ENCODE measurements around the gene CPEB1.
"Not testable (repeated sequence)": the region's sequence is repeated elsewhere in the genome, so short reads cannot be mapped to it uniquely, and the experiment has no call there.

Gene CPEB1

DNA sequence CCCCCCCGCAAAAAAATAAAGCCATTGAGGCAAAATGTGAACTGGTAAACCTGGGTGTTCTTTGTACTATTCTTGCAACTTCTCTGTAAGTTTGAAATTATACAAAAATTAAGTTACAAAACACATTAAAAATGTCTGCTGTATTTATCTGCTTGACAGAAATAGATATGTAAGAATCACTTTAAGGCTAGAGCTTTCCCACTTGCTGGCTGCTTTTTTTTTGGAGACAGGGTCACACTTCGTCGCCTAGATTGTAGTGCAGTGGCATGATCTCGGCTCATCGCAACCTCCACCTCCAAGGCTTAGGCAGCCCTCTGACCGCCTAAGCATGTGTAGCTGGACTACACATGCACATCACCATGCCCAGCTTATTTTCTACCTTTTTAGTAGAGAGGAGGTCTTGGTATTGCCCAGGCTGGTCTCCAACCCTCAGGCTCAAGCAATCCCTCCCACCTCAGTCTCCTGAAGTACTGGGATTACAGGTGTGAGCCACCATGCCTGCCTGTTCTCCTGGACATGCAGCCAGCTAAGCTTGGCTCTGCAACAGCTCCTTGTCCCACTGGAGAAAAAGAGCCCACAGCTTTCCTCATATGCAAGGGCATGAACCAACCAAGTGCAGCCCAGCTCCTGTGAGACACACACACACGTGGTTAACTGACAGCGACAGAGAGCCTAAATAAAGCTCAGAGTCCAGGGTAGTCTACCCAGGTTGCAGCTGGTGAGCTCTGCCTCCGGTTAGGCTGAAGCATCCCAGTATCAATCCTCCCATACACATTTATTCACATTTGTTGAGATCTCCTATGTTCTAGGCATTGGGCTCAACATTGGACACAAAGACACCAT lies 111.4 kb downstream of the CPEB1 start:
- Histone ChIP-seq H3K27me3 (ENCODE audit: insufficient read depth, poor library complexity, severe bottlenecking) (no peaks in the 10 kb centered on the region), H3K27ac (replicated peaks) (no peak overlapping the region), H3K4me3 (replicated peaks; ENCODE audit: insufficient read depth, low read length) (no peak overlapping the region)
- DNase-seq (ENCODE audit: low read depth in 1 of 2, low spot score in 1 of 2): no peak
- peak; percentile 94 for TF ChIP-seq POLR2AphosphoS5 (IDR thresholded peaks at IDR 0.05; ENCODE audit: low read depth)
- TF ChIP-seq, protein P1, sequence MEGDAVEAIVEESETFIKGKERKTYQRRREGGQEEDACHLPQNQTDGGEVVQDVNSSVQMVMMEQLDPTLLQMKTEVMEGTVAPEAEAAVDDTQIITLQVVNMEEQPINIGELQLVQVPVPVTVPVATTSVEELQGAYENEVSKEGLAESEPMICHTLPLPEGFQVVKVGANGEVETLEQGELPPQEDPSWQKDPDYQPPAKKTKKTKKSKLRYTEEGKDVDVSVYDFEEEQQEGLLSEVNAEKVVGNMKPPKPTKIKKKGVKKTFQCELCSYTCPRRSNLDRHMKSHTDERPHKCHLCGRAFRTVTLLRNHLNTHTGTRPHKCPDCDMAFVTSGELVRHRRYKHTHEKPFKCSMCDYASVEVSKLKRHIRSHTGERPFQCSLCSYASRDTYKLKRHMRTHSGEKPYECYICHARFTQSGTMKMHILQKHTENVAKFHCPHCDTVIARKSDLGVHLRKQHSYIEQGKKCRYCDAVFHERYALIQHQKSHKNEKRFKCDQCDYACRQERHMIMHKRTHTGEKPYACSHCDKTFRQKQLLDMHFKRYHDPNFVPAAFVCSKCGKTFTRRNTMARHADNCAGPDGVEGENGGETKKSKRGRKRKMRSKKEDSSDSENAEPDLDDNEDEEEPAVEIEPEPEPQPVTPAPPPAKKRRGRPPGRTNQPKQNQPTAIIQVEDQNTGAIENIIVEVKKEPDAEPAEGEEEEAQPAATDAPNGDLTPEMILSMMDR (IDR thresholded peaks at IDR 0.05; ENCODE audit: insufficient read depth, low read length): no peak

DNA sequence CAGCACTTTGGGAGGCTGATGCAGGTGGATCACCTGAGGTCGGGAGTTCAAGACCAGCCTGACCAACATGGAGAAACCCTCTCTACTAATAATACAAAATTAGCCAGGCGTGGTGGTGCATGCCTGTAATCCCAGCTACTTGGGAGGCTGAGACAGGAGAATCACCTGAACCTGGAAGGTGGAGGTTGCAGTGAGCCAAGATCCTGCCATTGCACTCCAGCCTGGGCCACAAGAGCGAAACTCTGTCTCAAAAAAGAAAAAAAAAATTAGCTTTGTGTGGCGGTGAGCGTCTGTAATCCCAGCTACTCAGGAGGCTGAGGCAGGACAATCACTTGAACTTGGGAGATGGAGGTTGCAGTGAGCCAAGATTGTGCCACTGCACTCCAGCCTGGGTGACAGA lies 112.0 kb downstream of the CPEB1 start:
- DNase-seq (ENCODE audit: low read depth in 1 of 2, low spot score in 1 of 2); H3K27ac ChIP-seq (replicated peaks); H3K4me3 ChIP-seq (replicated peaks; ENCODE audit: insufficient read depth, low read length); H3K27me3 ChIP-seq (ENCODE audit: insufficient read depth, poor library complexity, severe bottlenecking): not testable (repeated sequence)

DNA sequence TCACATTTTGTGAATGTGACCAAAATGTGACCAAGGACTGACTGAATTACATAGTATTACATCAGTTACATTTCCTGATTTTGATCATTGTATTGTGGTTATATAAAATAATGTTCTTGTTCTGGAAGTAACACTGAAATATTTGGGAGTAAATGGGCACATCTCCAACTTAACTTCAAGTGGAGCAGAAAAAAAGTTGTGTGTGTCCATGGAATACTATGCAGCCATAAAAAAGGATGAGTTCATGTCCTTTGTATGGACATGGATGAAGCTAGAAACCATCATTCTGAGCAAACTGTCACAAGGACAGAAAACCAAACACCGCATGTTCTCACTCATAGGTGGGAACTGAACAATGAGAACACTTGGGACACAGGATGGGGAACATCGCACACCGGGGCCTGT lies 112.7 kb downstream of the CPEB1 start:
- not testable (repeated sequence) for H3K27me3 ChIP-seq (ENCODE audit: insufficient read depth, poor library complexity, severe bottlenecking); DNase-seq (ENCODE audit: low read depth in 1 of 2, low spot score in 1 of 2); H3K27ac ChIP-seq (replicated peaks); H3K4me3 ChIP-seq (replicated peaks; ENCODE audit: insufficient read depth, low read length)

DNA sequence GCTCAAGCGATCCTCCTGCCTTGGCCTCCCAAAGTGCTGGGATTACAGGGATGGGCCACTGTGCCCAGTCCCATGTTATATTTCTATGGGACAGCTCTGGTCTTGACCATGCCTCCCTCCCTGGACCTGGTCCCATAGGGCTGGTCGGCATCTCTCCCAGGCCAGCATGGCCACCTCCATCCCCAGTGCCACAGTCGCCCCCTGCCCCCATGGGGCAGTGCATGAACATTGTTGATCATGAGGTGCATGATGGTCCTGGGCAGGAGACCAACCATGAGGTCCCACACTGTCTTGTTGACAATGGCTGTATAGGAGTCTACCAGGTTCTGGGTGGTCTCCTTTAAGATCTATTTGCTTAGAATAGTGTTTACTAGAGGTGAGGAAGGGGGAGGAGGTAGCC lies 113.4 kb downstream of the CPEB1 start:
- Histone ChIP-seq H3K4me3 (replicated peaks; ENCODE audit: insufficient read depth, low read length) (no peak overlapping the region), H3K27ac (replicated peaks) (no peak overlapping the region), H3K27me3 (ENCODE audit: insufficient read depth, poor library complexity, severe bottlenecking) (no peaks in the 10 kb centered on the region)
- DNase-seq (ENCODE audit: low read depth in 1 of 2, low spot score in 1 of 2): no peak
- TF ChIP-seq GABPA (IDR thresholded peaks at IDR 0.05; ENCODE audit: low read depth) (no peak), POLR2AphosphoS5 (IDR thresholded peaks at IDR 0.05; ENCODE audit: low read depth) (no peak), SPI1 (IDR thresholded peaks at IDR 0.05; ENCODE audit: borderline replicate concordance, low read depth) (no peak)
- TF ChIP-seq, protein P2, sequence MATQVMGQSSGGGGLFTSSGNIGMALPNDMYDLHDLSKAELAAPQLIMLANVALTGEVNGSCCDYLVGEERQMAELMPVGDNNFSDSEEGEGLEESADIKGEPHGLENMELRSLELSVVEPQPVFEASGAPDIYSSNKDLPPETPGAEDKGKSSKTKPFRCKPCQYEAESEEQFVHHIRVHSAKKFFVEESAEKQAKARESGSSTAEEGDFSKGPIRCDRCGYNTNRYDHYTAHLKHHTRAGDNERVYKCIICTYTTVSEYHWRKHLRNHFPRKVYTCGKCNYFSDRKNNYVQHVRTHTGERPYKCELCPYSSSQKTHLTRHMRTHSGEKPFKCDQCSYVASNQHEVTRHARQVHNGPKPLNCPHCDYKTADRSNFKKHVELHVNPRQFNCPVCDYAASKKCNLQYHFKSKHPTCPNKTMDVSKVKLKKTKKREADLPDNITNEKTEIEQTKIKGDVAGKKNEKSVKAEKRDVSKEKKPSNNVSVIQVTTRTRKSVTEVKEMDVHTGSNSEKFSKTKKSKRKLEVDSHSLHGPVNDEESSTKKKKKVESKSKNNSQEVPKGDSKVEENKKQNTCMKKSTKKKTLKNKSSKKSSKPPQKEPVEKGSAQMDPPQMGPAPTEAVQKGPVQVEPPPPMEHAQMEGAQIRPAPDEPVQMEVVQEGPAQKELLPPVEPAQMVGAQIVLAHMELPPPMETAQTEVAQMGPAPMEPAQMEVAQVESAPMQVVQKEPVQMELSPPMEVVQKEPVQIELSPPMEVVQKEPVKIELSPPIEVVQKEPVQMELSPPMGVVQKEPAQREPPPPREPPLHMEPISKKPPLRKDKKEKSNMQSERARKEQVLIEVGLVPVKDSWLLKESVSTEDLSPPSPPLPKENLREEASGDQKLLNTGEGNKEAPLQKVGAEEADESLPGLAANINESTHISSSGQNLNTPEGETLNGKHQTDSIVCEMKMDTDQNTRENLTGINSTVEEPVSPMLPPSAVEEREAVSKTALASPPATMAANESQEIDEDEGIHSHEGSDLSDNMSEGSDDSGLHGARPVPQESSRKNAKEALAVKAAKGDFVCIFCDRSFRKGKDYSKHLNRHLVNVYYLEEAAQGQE (IDR thresholded peaks at IDR 0.05; ENCODE audit: insufficient replicate concordance, low read depth): no peak
- TF ChIP-seq, protein P1 (IDR thresholded peaks at IDR 0.05; ENCODE audit: insufficient read depth, low read length): no peak

DNA sequence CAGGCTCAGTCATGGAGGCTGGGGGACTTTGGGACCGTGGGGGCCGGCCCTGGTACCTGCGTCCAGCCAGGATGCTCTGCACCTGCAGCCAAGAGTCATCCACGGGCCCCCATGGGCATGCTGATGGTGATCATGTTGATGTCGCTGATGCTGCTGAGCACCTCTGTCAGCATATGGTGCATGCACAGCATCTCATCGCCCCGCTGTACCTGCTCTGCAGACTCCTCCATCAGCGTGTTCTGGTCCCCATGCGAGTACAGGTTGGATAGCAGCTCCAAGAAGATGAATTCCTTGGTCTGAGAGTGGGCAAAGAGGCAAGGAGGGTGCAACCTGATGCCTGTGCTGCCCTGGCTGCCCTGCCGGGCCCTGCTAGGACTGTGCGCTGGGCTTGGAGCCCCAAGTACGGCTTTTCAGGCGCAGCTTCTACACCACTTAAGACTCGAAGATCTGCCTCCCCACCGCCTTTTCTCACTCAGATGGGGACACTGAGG lies 114.1 kb downstream of the CPEB1 start:
- no peak for DNase-seq (ENCODE audit: low read depth in 1 of 2, low spot score in 1 of 2)
- TF ChIP-seq SPI1 (IDR thresholded peaks at IDR 0.05; ENCODE audit: borderline replicate concordance, low read depth) (no peak), POLR2AphosphoS5 (IDR thresholded peaks at IDR 0.05; ENCODE audit: low read depth) (no peak; the same call in 1 of the 2 replicates)
- TF ChIP-seq, protein P2 (IDR thresholded peaks at IDR 0.05; ENCODE audit: insufficient replicate concordance, low read depth): no peak
- TF ChIP-seq, protein P1 (IDR thresholded peaks at IDR 0.05; ENCODE audit: insufficient read depth, low read length): no peak
- no peak overlapping the region for H3K4me3 ChIP-seq (replicated peaks; ENCODE audit: insufficient read depth, low read length)
- no peak overlapping the region for H3K27ac ChIP-seq (replicated peaks)
- no peaks in the 10 kb centered on the region for H3K27me3 ChIP-seq (ENCODE audit: insufficient read depth, poor library complexity, severe bottlenecking)

Measured in HL-60 (cell line).